Measurements from ENCODE around the gene GPX4.
A peak's percentile ranks its signal among the peaks of the same experiment; 100 is the strongest.

The GPX4 gene

DNA sequence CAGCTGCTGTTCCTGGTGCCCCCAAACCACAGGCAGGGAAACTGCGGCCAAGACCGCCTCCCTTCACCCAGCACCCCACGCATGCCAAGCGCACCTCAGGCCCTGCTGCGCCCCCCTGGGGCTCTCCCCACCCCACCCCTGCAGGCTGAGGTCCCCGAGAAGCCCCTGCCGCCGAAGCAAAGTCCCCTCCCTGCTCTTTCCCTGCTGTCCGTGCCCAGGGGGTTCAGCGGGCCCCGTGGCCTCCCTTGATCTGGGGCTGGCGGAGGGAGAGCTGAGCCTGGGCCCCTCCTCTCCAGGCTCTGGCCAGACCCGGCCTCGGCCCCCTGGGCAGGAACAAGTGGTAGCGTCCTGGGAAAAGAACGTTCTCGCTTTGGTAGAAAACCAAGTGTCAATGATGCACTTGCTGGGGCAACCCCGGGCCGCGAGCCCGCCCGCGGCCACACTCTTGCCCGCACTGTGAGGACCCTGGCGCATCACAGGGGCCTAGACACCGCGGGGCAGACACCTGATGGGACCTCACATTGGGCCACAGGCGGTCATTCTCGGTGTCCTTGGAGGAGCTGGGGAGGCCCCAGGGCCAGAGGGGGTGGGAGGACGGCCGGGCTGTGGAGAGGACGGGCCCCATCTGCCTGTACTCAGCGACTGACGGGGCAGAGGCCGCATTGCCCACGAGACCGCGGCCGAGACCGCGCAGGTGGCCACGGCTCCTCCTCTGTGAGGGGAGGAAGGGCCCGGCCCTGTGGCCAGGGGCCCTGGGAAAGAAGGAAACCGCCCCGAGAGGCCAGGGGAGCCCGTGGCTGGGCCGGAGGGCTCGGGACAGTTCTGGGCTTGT, 29.0 kb downstream of the GPX4 start:
- no peak overlapping the region for H3K4me3 Mint-ChIP-seq

DNA sequence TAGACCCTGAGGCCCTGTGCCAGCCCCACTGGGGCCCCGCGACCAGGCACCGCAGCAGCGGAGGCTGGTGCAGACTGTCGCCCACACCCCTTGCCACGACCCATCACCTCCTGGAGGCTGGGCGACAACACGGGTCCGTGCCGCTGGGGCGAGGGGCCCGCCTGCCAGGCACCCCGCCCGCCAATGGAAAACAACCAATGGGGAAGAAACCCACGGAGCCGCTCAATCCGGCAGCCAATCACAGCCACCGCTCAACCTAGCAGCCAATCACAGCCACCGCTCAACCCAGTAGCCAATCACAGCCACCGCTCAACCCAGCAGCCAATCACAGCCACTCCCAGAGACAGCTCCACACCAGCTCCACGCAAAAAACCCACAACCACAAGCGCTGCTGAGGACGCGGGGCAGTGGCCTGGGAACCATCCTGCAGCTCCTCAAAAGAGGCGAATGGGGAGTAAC, 29.7 kb downstream of the GPX4 start:
- no peaks in the 10 kb centered on the region for H3K36me3 Mint-ChIP-seq (ENCODE audit: low read depth)
- H3K4me1 Mint-ChIP-seq, result peaks cover 4% of the 10 kb centered on the region
- TF ChIP-seq, protein P1, sequence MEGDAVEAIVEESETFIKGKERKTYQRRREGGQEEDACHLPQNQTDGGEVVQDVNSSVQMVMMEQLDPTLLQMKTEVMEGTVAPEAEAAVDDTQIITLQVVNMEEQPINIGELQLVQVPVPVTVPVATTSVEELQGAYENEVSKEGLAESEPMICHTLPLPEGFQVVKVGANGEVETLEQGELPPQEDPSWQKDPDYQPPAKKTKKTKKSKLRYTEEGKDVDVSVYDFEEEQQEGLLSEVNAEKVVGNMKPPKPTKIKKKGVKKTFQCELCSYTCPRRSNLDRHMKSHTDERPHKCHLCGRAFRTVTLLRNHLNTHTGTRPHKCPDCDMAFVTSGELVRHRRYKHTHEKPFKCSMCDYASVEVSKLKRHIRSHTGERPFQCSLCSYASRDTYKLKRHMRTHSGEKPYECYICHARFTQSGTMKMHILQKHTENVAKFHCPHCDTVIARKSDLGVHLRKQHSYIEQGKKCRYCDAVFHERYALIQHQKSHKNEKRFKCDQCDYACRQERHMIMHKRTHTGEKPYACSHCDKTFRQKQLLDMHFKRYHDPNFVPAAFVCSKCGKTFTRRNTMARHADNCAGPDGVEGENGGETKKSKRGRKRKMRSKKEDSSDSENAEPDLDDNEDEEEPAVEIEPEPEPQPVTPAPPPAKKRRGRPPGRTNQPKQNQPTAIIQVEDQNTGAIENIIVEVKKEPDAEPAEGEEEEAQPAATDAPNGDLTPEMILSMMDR (IDR thresholded peaks at IDR 0.05; ENCODE audit: unreplicated experiment in 3 of 3), result no peak
- no peaks in the 10 kb centered on the region for H3K27me3 Mint-ChIP-seq (ENCODE audit: low read depth)
- H3K9me3 Mint-ChIP-seq, result no peaks in the 10 kb centered on the region
- H3K4me3 Mint-ChIP-seq, result peak overlapping the region in 2 of 3 experiments; percentile 32 to 34
- H3K27ac Mint-ChIP-seq, result no peak overlapping the region

More for the DNA sequence above, 29.0 kb downstream of the GPX4 start:
- no peaks in the 10 kb centered on the region for H3K36me3 Mint-ChIP-seq (ENCODE audit: low read depth)
- H3K27ac Mint-ChIP-seq, result no peak overlapping the region
- H3K27me3 Mint-ChIP-seq (ENCODE audit: low read depth), result no peaks in the 10 kb centered on the region
- H3K9me3 Mint-ChIP-seq, result no peaks in the 10 kb centered on the region
- TF ChIP-seq, protein P1 (IDR thresholded peaks at IDR 0.05; ENCODE audit: unreplicated experiment in 3 of 3), result no peak
- peaks cover 4% of the 10 kb centered on the region for H3K4me1 Mint-ChIP-seq

DNA sequence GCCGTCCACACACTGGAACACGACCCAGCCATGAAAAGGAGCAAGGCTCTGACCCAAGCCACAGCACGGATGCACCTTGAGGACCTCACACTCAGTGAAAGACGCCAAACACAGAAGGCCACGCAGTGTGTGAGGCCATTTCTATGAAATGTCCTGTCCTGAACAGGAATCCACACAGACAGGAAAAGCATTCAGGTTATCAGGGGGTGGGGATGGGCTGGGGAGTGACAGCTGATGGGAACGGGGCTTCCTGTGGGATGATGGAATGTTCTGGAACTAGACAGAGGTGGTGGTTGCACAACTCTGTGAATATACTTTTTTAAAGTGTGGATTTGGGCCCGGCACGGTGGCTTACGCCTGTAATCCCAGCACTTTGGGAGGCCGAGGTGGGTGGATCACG, 30.6 kb downstream of the GPX4 start:
- Mint-ChIP-seq H3K36me3 (ENCODE audit: low read depth) (peaks cover 7% of the 10 kb centered on the region), H3K27ac (no peak overlapping the region), H3K4me3 (no peak overlapping the region), H3K9me3 (no peaks in the 10 kb centered on the region), H3K4me1 (peaks cover 4% of the 10 kb centered on the region), H3K27me3 (ENCODE audit: low read depth) (no peaks in the 10 kb centered on the region)
- TF ChIP-seq, protein P1 (IDR thresholded peaks at IDR 0.05; ENCODE audit: unreplicated experiment in 3 of 3), result no peak

DNA sequence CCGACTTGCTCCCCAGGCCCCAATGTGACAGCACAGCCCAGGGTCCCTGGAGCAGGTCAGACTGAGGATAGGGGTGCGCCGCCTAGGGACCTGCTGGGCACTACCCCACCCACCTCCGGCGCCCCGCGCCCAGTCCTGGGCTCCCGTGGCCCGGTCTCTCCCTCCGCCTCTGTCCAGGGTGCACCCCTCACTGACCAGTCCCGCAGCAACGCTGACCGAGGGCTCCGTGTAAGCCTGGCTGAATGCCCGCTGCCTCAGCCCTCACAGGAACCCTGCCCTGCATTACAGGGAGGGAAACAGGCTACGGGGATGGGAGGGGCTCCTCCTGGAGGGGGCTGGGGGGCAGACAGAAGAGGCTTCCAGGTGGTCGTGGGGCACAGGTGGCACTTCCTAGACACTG, 31.7 kb downstream of the GPX4 start:
- Mint-ChIP-seq H3K36me3 (ENCODE audit: low read depth) (peaks cover 12% of the 10 kb centered on the region), H3K27me3 (ENCODE audit: low read depth) (no peaks in the 10 kb centered on the region), H3K4me1 (peaks cover 4% of the 10 kb centered on the region), H3K4me3 (no peak overlapping the region), H3K9me3 (no peaks in the 10 kb centered on the region), H3K27ac (no peak overlapping the region)
- TF ChIP-seq, protein P1 (IDR thresholded peaks at IDR 0.05; ENCODE audit: unreplicated experiment in 3 of 3), result no peak

DNA sequence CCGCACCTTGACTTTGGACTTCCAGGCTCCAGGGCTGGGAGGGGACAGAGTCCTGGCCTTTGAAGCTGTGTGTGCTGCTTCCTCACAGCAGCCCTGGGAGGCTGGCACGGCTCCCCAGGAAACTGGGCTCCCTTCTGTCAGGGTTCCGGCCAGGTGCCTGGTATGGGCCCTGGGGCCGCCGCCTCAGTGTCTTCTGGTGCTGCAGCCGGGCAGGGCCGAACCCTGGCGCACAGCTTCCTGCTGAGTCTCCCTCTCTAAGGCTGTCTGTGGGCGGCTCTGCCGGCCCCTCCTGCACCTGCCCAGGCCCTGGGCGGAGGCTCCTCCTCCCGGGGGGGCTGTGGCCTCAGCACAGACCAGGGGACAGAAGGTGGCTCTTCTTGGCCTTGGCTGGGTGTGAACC, 32.4 kb downstream of the GPX4 start:
- peaks cover 4% of the 10 kb centered on the region for H3K4me1 Mint-ChIP-seq
- no peaks in the 10 kb centered on the region for H3K27me3 Mint-ChIP-seq (ENCODE audit: low read depth)
- H3K9me3 Mint-ChIP-seq, result no peaks in the 10 kb centered on the region
- no peak overlapping the region for H3K27ac Mint-ChIP-seq
- no peak overlapping the region for H3K4me3 Mint-ChIP-seq
- peaks cover 16% of the 10 kb centered on the region for H3K36me3 Mint-ChIP-seq (ENCODE audit: low read depth)
- TF ChIP-seq, protein P1 (IDR thresholded peaks at IDR 0.05; ENCODE audit: unreplicated experiment in 3 of 3), result no peak
